Measurements from ENCODE around the gene FRMD1.
"Not testable (repeated sequence)": the region's sequence is repeated elsewhere in the genome, so short reads cannot be mapped to it uniquely, and the experiment has no call there.

Gene FRMD1

GRCh38 chr6:168087436-168088160 is 8.6 kb upstream of the FRMD1 start:
- H3K27me3 Mint-ChIP-seq: no peaks in the 10 kb centered on the region
- no peaks in the 10 kb centered on the region for H3K4me1 Mint-ChIP-seq (ENCODE audit: low read depth in 2 of 2)
- DNase-seq (no peak), ATAC-seq (replicated peaks) (no peak)
- H3K4me3 Mint-ChIP-seq: no peak overlapping the region
- H3K36me3 Mint-ChIP-seq (ENCODE audit: insufficient read depth): peaks cover 3% of the 10 kb centered on the region
- H3K9me3 Mint-ChIP-seq: peaks cover 2 to 8% of the 10 kb centered on the region in 2 donors
- H3K27ac Mint-ChIP-seq: no peak overlapping the region

- Mint-ChIP-seq H3K27ac (no peak overlapping the region), H3K27me3 (peaks cover 0 to under 1% of the 10 kb centered on the region in 2 donors), H3K36me3 (ENCODE audit: insufficient read depth) (peaks cover 3% of the 10 kb centered on the region), H3K4me1 (ENCODE audit: low read depth in 2 of 2) (no peaks in the 10 kb centered on the region), H3K9me3 (no peaks in the 10 kb centered on the region), H3K4me3 (no peak overlapping the region)
- ATAC-seq (replicated peaks): no peak
- no peak for DNase-seq
These were observed 7.6 kb upstream of the FRMD1 start for GRCh38 chr6:168086616-168087015.

GRCh38 chr6:168086066-168086465 is 7.1 kb upstream of the FRMD1 start:
- ATAC-seq (replicated peaks): no peak
- no peak for DNase-seq
- Mint-ChIP-seq H3K9me3 (no peaks in the 10 kb centered on the region), H3K36me3 (ENCODE audit: insufficient read depth) (peaks cover 3% of the 10 kb centered on the region), H3K4me3 (no peak overlapping the region), H3K4me1 (ENCODE audit: low read depth in 2 of 2) (no peaks in the 10 kb centered on the region), H3K27me3 (peaks cover 0 to 6% of the 10 kb centered on the region in 2 donors), H3K27ac (no peak overlapping the region)

GRCh38 chr6:168084465-168085160 is 5.6 kb upstream of the FRMD1 start:
- Mint-ChIP-seq H3K9me3 (no peaks in the 10 kb centered on the region), H3K27me3 (peaks cover 0 to 7% of the 10 kb centered on the region in 2 donors), H3K36me3 (ENCODE audit: insufficient read depth) (peaks cover 3% of the 10 kb centered on the region), H3K4me3 (no peak overlapping the region), H3K4me1 (ENCODE audit: low read depth in 2 of 2) (no peaks in the 10 kb centered on the region), H3K27ac (no peak overlapping the region)
- ATAC-seq (replicated peaks): no peak
- no peak for DNase-seq

- DNase-seq: no peak
- no peaks in the 10 kb centered on the region for H3K4me1 Mint-ChIP-seq (ENCODE audit: low read depth in 2 of 2)
- no peak overlapping the region for H3K27ac Mint-ChIP-seq
- no peaks in the 10 kb centered on the region for H3K9me3 Mint-ChIP-seq
- ATAC-seq (replicated peaks): no peak
- H3K36me3 Mint-ChIP-seq (ENCODE audit: insufficient read depth): no peaks in the 10 kb centered on the region
- H3K4me3 Mint-ChIP-seq: no peak overlapping the region
- peaks cover 0 to 7% of the 10 kb centered on the region in 2 donors for H3K27me3 Mint-ChIP-seq
These were observed 4.5 kb upstream of the FRMD1 start for GRCh38 chr6:168083514-168083885.

GRCh38 chr6:168082860-168083513 is 4.0 kb upstream of the FRMD1 start:
- Mint-ChIP-seq H3K9me3 (no peaks in the 10 kb centered on the region), H3K4me3 (no peak overlapping the region), H3K36me3 (ENCODE audit: insufficient read depth) (no peaks in the 10 kb centered on the region), H3K4me1 (ENCODE audit: low read depth in 2 of 2) (no peaks in the 10 kb centered on the region), H3K27me3 (peaks cover 0 to 7% of the 10 kb centered on the region in 2 donors), H3K27ac (no peak overlapping the region)
- no peak for DNase-seq
- ATAC-seq (replicated peaks): no peak

- no peak for DNase-seq
- Mint-ChIP-seq H3K4me1 (ENCODE audit: low read depth in 2 of 2) (no peaks in the 10 kb centered on the region), H3K27ac (no peak overlapping the region), H3K36me3 (ENCODE audit: insufficient read depth) (no peaks in the 10 kb centered on the region), H3K9me3 (no peaks in the 10 kb centered on the region), H3K4me3 (no peak overlapping the region), H3K27me3 (peaks cover 0 to 7% of the 10 kb centered on the region in 2 donors)
- no peak for ATAC-seq (replicated peaks)
These were observed 3.0 kb upstream of the FRMD1 start for GRCh38 chr6:168081858-168082546.

- no peaks in the 10 kb centered on the region for H3K36me3 Mint-ChIP-seq (ENCODE audit: insufficient read depth)
These were observed 1.5 kb upstream of the FRMD1 start for GRCh38 chr6:168080393-168081077.

GRCh38 chr6:168078175-168078942 is 653 bp downstream of the FRMD1 start:
- ATAC-seq (replicated peaks) (no peak), DNase-seq (no peak)
- Mint-ChIP-seq H3K27ac (no peak overlapping the region), H3K9me3 (no peaks in the 10 kb centered on the region), H3K36me3 (ENCODE audit: insufficient read depth) (no peaks in the 10 kb centered on the region), H3K4me3 (no peak overlapping the region), H3K4me1 (ENCODE audit: low read depth in 2 of 2) (no peaks in the 10 kb centered on the region), H3K27me3 (peaks cover 0 to 7% of the 10 kb centered on the region in 2 donors)

More at GRCh38 chr6:168080393-168081077, 1.5 kb upstream of the FRMD1 start:
- Mint-ChIP-seq H3K4me3 (no peak overlapping the region), H3K27ac (no peak overlapping the region), H3K27me3 (peaks cover 0 to 7% of the 10 kb centered on the region in 2 donors), H3K4me1 (ENCODE audit: low read depth in 2 of 2) (no peaks in the 10 kb centered on the region), H3K9me3 (no peaks in the 10 kb centered on the region)
- DNase-seq (no peak), ATAC-seq (replicated peaks) (no peak)

- not testable (repeated sequence) for H3K4me1 Mint-ChIP-seq (ENCODE audit: low read depth in 2 of 2); H3K27ac Mint-ChIP-seq; DNase-seq; H3K4me3 Mint-ChIP-seq; H3K9me3 Mint-ChIP-seq; ATAC-seq (replicated peaks); H3K27me3 Mint-ChIP-seq; H3K36me3 Mint-ChIP-seq (ENCODE audit: insufficient read depth)
These were observed 1.6 kb downstream of the FRMD1 start for GRCh38 chr6:168077401-168077800.

- H3K4me3 Mint-ChIP-seq: no peak overlapping the region
- no peak for ATAC-seq (replicated peaks)
- no peaks in the 10 kb centered on the region for H3K36me3 Mint-ChIP-seq (ENCODE audit: insufficient read depth)
- no peak for DNase-seq
- H3K9me3 Mint-ChIP-seq: no peaks in the 10 kb centered on the region
- H3K27me3 Mint-ChIP-seq: peaks cover 0 to 4% of the 10 kb centered on the region in 2 donors
- no peaks in the 10 kb centered on the region for H3K4me1 Mint-ChIP-seq (ENCODE audit: low read depth in 2 of 2)
- H3K27ac Mint-ChIP-seq: no peak overlapping the region
These were observed 3.2 kb downstream of the FRMD1 start for GRCh38 chr6:168075787-168076202.

- no peaks in the 10 kb centered on the region for H3K36me3 Mint-ChIP-seq (ENCODE audit: insufficient read depth)
- no peak overlapping the region for H3K27ac Mint-ChIP-seq
- H3K4me3 Mint-ChIP-seq: no peak overlapping the region
- DNase-seq (no peak), ATAC-seq (replicated peaks) (no peak)
- no peaks in the 10 kb centered on the region for H3K9me3 Mint-ChIP-seq
- H3K4me1 Mint-ChIP-seq (ENCODE audit: low read depth in 2 of 2): no peaks in the 10 kb centered on the region
- peaks cover 0 to 4% of the 10 kb centered on the region in 2 donors for H3K27me3 Mint-ChIP-seq
These were observed 3.8 kb downstream of the FRMD1 start for GRCh38 chr6:168075216-168075615.
